ENCODE measurements around the gene EHMT1.

Gene EHMT1

DNA sequence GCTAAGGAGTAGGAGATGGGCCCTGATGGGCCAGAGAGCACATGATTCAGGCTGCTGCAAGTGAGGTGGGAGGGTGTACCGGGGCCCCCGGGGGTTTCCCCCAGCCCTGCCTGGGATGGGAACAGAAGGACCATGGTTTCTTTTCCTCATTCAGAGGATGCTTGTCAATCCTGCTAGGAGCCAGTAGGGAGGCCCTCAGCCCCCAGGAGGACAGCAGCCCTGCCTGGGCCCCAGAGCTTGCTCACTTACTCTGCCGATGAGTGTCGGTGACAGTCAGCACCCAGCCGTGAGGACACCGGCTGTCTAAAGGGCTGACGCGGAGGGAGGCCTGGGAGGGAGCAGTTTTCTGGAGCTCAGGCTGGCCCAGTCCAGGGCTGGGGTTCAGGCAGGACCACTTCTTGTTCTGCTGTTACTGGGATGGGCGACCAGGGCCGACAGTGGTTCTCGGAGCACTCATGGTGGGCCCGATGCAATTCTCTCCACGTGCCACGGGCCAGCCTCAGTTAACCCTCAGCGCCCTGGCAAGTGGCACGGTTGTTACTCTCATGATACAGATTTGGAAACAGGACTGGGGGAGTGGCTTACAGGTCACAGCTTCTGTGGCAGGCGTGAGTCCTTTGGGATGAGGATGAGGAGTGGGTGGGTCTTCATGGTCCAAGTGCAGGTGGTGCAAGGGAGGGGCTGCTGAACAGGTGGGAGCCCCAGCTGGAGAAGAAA lies 11.5 kb upstream of the EHMT1 start:
- H3K27ac ChIP-seq (replicated peaks) = peak overlapping the region; percentile 87
- H3K4me3 ChIP-seq (replicated peaks; ENCODE audit: insufficient read depth, low read length) = peak overlapping the region; percentile 80
- peak in 1 of 2 experiments; percentile 52 for DNase-seq (ENCODE audit: low read depth in 1 of 2, low spot score in 1 of 2)
- H3K27me3 ChIP-seq (ENCODE audit: insufficient read depth, poor library complexity, severe bottlenecking) = no peaks in the 10 kb centered on the region
- TF ChIP-seq SPI1 (IDR thresholded peaks at IDR 0.05; ENCODE audit: borderline replicate concordance, low read depth) (no peak), GABPA (IDR thresholded peaks at IDR 0.05; ENCODE audit: low read depth) (no peak), CTCF (IDR thresholded peaks at IDR 0.05; ENCODE audit: insufficient read depth, low read length) (no peak), POLR2AphosphoS5 (IDR thresholded peaks at IDR 0.05; ENCODE audit: low read depth) (no peak)
- TF ChIP-seq, protein P1, sequence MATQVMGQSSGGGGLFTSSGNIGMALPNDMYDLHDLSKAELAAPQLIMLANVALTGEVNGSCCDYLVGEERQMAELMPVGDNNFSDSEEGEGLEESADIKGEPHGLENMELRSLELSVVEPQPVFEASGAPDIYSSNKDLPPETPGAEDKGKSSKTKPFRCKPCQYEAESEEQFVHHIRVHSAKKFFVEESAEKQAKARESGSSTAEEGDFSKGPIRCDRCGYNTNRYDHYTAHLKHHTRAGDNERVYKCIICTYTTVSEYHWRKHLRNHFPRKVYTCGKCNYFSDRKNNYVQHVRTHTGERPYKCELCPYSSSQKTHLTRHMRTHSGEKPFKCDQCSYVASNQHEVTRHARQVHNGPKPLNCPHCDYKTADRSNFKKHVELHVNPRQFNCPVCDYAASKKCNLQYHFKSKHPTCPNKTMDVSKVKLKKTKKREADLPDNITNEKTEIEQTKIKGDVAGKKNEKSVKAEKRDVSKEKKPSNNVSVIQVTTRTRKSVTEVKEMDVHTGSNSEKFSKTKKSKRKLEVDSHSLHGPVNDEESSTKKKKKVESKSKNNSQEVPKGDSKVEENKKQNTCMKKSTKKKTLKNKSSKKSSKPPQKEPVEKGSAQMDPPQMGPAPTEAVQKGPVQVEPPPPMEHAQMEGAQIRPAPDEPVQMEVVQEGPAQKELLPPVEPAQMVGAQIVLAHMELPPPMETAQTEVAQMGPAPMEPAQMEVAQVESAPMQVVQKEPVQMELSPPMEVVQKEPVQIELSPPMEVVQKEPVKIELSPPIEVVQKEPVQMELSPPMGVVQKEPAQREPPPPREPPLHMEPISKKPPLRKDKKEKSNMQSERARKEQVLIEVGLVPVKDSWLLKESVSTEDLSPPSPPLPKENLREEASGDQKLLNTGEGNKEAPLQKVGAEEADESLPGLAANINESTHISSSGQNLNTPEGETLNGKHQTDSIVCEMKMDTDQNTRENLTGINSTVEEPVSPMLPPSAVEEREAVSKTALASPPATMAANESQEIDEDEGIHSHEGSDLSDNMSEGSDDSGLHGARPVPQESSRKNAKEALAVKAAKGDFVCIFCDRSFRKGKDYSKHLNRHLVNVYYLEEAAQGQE (IDR thresholded peaks at IDR 0.05; ENCODE audit: insufficient replicate concordance, low read depth) = no peak

- Histone ChIP-seq H3K27ac (replicated peaks) (peak overlapping the region; percentile 24; the same call in 1 of the 2 replicates), H3K27me3 (ENCODE audit: insufficient read depth, poor library complexity, severe bottlenecking) (no peaks in the 10 kb centered on the region), H3K4me3 (replicated peaks; ENCODE audit: insufficient read depth, low read length) (no peak overlapping the region)
- TF ChIP-seq SPI1 (IDR thresholded peaks at IDR 0.05; ENCODE audit: borderline replicate concordance, low read depth) (no peak), POLR2AphosphoS5 (IDR thresholded peaks at IDR 0.05; ENCODE audit: low read depth) (no peak), CTCF (IDR thresholded peaks at IDR 0.05; ENCODE audit: insufficient read depth, low read length) (no peak), GABPA (IDR thresholded peaks at IDR 0.05; ENCODE audit: low read depth) (no peak)
- TF ChIP-seq, protein P1 (IDR thresholded peaks at IDR 0.05; ENCODE audit: insufficient replicate concordance, low read depth) = no peak
- no peak for DNase-seq (ENCODE audit: low read depth in 1 of 2, low spot score in 1 of 2)
Observed at GRCh38 chr9:137610944-137611343, 7.9 kb upstream of the EHMT1 start.

DNA sequence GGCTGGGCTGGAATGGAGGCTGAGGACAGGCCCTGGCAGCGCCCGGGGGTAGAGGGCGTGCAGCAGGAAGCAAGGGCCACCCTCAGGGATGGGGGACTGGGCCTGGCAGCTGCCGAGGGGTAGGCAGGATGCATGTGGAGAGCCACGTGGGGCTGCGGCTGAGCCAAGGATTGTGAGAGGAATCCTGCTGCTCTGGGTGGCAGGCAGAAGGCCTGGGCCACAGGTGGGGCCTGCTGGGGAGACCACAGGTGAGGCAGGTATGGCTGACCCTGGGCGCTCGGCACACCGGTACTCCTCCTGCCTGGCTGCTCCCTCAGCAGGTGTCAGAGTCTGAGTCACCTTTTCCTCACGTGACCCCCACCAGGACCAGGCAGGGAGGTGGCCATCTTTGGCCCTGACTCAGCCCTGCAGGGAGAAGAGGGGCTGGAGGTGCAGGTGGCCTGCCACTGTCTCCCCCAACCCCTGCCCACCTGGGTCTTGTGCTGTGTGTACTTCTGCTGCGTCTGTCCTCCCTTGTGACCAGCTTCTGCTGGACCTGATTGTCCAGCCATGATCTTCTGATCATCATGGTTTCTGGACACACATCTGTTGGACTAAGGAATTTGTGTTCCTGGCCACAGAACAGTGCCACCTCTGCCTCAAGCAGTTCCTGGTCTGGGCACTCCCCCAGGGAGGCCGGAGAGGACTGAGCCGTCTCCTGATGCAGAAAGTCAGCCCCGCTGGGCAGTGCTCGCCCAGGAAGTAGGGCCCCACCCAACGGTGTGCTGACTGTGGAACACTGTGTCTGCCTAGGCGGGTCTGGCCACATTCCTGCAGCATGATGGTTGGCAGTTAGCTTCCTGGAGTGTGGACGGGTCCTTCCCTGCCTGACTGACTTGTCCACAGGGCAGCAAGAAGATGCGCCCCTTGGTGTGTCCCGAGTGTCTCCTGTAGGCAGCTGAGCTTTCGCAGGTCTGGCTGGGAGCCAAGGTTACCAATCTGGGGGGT lies 6.9 kb upstream of the EHMT1 start:
- TF ChIP-seq POLR2AphosphoS5 (IDR thresholded peaks at IDR 0.05; ENCODE audit: low read depth) (peak; percentile 47; the same call in 1 of the 2 replicates), SPI1 (IDR thresholded peaks at IDR 0.05; ENCODE audit: borderline replicate concordance, low read depth) (no peak), CTCF (IDR thresholded peaks at IDR 0.05; ENCODE audit: insufficient read depth, low read length) (no peak)
- no peaks in the 10 kb centered on the region for H3K27me3 ChIP-seq (ENCODE audit: insufficient read depth, poor library complexity, severe bottlenecking)
- no peak overlapping the region for H3K4me3 ChIP-seq (replicated peaks; ENCODE audit: insufficient read depth, low read length)
- DNase-seq (ENCODE audit: low read depth in 1 of 2, low spot score in 1 of 2) = no peak
- H3K27ac ChIP-seq (replicated peaks) = peak overlapping the region; percentile 24
